A673 (cell line): Measurements from ENCODE around the gene DIS3L2. TPM values are rescaled to one million over a fixed set of nuclear protein-coding genes. Genes with fewer than 3 reads are reported as not detected.

Experiments
- BruUV-seq: library from RNA; stranded (reverse); fragments of 400-500 nt; replicated peaks from 2 replicates; lab custom pipeline; 2021; lab: Mats Ljungman, UMichigan
- CTCF ChIA-PET: fragments of 300-600 bp; sonication (Branson Sonifier 250); formaldehyde crosslinking; loops from one replicate; lab custom pipeline; 2022; ENCODE audit warnings: antibody characterized with exemption; lab: Charles Lee
- POLR2A ChIA-PET: fragments of 300-600 bp; sonication (Branson Sonifier 250); formaldehyde crosslinking; loops from one replicate; lab custom pipeline; 2022; ENCODE audit warnings: antibody characterized with exemption; ENCODE audit not compliant: low non-redundant PET; lab: Charles Lee
- DNase-seq: peaks from one replicate; pipeline ENCODE4 v3.0.0-alpha.2; 2015; ENCODE audit warnings: low spot score
- H3K27ac ChIP-seq: fragments of 200-600 bp; sonication (generic); 2 replicates; pipeline ENCODE4 v1.5.1; 2016; ENCODE audit warnings: mixed run types, low read depth, mild to moderate bottlenecking, mixed read lengths, antibody characterized with exemption, low read length; ENCODE audit not compliant: poor library complexity, severe bottlenecking
- H3K27me3 ChIP-seq: fragments of 200-600 bp; sonication (generic); replicated peaks from 2 replicates; pipeline ENCODE4 v1.6.1; 2017; ENCODE audit warnings: mixed run types, low read depth, mild to moderate bottlenecking, mixed read lengths, antibody characterized with exemption, low read length; ENCODE audit not compliant: insufficient read depth, poor library complexity
- H3K36me3 ChIP-seq: fragments of 200-600 bp; sonication (generic); 2 replicates; pipeline ENCODE4 v1.6.1; 2016; ENCODE audit warnings: mixed run types, mild to moderate bottlenecking, mixed read lengths, antibody characterized with exemption, low read length; ENCODE audit not compliant: insufficient read depth, poor library complexity, severe bottlenecking
- H3K4me1 ChIP-seq: fragments of 200-600 bp; sonication (generic); 2 replicates; pipeline ENCODE4 v1.6.1; 2017; ENCODE audit warnings: mixed run types, mild to moderate bottlenecking, mixed read lengths, antibody characterized with exemption, low read length; ENCODE audit not compliant: insufficient read depth, poor library complexity, severe bottlenecking
- H3K4me3 ChIP-seq: fragments of 200-600 bp; sonication (generic); 2 replicates; pipeline ENCODE4 v1.5.1; 2016; ENCODE audit warnings: low read depth, mixed run types, mild to moderate bottlenecking, mixed read lengths, low read length; ENCODE audit not compliant: poor library complexity, severe bottlenecking
- H3K9me3 ChIP-seq: fragments of 200-600 bp; sonication (generic); 2 replicates; pipeline ENCODE4 v1.6.1; 2016; ENCODE audit warnings: mixed run types, low read depth, mild to moderate bottlenecking, mixed read lengths, antibody characterized with exemption, low read length; ENCODE audit not compliant: poor library complexity, severe bottlenecking
- CTCF ChIP-seq: fragments of 300-800, 200-600 bp; sonication (generic); conservative IDR thresholded peaks from 2 replicates; pipeline ENCODE4 v1.5.1; 2017; ENCODE audit warnings: low read depth, mild to moderate bottlenecking, antibody characterized with exemption, low read length, moderate library complexity, mixed read lengths
- EZH2 ChIP-seq: fragments of 200-600 bp; sonication (generic); IDR thresholded peaks from 2 replicates; pipeline ENCODE4 v1.6.1; 2017; ENCODE audit warnings: borderline replicate concordance, low read depth, mild to moderate bottlenecking, mixed read lengths, antibody characterized with exemption, low read length; ENCODE audit not compliant: poor library complexity, severe bottlenecking
- intact Hi-C: fragments of 100-400 bp; cut with micrococcal nuclease; formaldehyde crosslinking; loops from one replicate; pipeline ENCODE4 v1.10.0; 2022; ENCODE audit not compliant: unreplicated experiment
- total RNA-seq: library from RNA; stranded (reverse); gene quantifications from 2 replicates; pipeline ENCODE4 v1.2.3, GENCODE V29; 2021

The DIS3L2 gene
- total RNA-seq, 1 experiment from 2014 or later, result 38.7 TPM

DNA sequence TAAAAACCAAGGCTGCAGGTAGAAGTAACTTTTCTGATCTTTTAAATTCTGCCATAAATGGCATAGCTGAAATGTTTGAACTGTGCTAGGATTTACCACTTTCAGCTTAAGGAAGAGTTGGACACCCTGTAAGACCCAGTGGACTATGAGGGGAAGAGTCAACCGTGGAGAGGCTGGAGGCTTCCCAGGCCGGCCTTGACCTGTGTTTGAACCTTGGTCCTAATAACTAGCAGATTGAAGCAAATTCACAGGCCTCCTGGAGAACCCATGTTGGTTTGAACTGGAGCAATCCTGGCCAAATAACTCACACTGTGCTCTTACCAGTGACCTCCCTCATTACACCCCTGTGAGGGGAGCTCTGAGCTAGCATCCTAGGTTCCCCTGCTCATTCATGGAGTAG is 329.8 kb downstream of the DIS3L2 start:
- DNase-seq, result no peak
- Histone ChIP-seq H3K9me3 (no peaks in the 10 kb centered on the region), H3K4me1 (peaks cover 7% of the 10 kb centered on the region), H3K36me3 (no peaks in the 10 kb centered on the region), H3K4me3 (no peak overlapping the region), H3K27ac (no peak overlapping the region), H3K27me3 (no peaks in the 10 kb centered on the region)
- ChIA-PET CTCF (interaction anchor here (1.9 kb wide), 1 partner anchor 366 kb away, joined by 11 read pairs; no protein-coding TSS in a partner anchor), POLR2A (no interaction called here)
- intact Hi-C loops, result loop anchor here (10.0 kb wide), 1 partner anchor 367 kb away; the partner anchor contains the start of gene NPPC
- TF ChIP-seq EZH2 (no peak), CTCF (no peak)
- BruUV-seq, result no TSS peak

- Histone ChIP-seq H3K36me3 (no peaks in the 10 kb centered on the region), H3K4me3 (no peak overlapping the region), H3K27me3 (no peaks in the 10 kb centered on the region), H3K4me1 (peaks cover 7% of the 10 kb centered on the region), H3K9me3 (no peaks in the 10 kb centered on the region), H3K27ac (no peak overlapping the region)
- CTCF ChIA-PET, result interaction anchor here (0.9 to 1.9 kb wide), 3 partner anchors 43 to 368 kb away, joined by 3 to 11 read pairs (median 3); no protein-coding TSS in a partner anchor
- TF ChIP-seq EZH2 (no peak), CTCF (peak; percentile 92)
- intact Hi-C loops, result loop anchor here (10.0 kb wide), 1 partner anchor 368 kb away; the partner anchor contains the start of gene NPPC
- POLR2A ChIA-PET, result no interaction called here
- DNase-seq, result peak; percentile 84
- BruUV-seq, result no TSS peak
Measured at GRCh38 chr2:232292395-232293154, 331.1 kb downstream of the DIS3L2 start.

- Histone ChIP-seq H3K4me1 (peaks cover 7% of the 10 kb centered on the region), H3K27me3 (no peaks in the 10 kb centered on the region), H3K9me3 (no peaks in the 10 kb centered on the region), H3K27ac (no peak overlapping the region), H3K4me3 (no peak overlapping the region), H3K36me3 (no peaks in the 10 kb centered on the region)
- POLR2A ChIA-PET, result no interaction called here
- no peak for DNase-seq
- TF ChIP-seq CTCF (no peak), EZH2 (no peak)
- CTCF ChIA-PET, result interaction anchor here (0.9 to 1.9 kb wide), 3 partner anchors 42 to 368 kb away, joined by 3 to 11 read pairs (median 3); no protein-coding TSS in a partner anchor
- no TSS peak for BruUV-seq
- intact Hi-C loops, result loop anchor here (10.0 kb wide), 1 partner anchor 368 kb away; the partner anchor contains the start of gene NPPC
Measured at GRCh38 chr2:232293191-232293590, 331.7 kb downstream of the DIS3L2 start.
